Muscle layer of colon (tissue), 2 donors: Measurements from ENCODE around the gene STPG4.
"Not testable (repeated sequence)": the region's sequence is repeated elsewhere in the genome, so short reads cannot be mapped to it uniquely, and the experiment has no call there.

Source experiments
- H3K27ac ChIP-seq: one replicate; pipeline ENCODE4 v1.7.0; 2013; ENCODE audit warnings: low read depth, mild to moderate bottlenecking, low read length, moderate library complexity
- H3K27me3 ChIP-seq, 2 donors: one replicate each; pipeline ENCODE4 v1.7.0; 2013; ENCODE audit warnings: low read length in 2 of 2, mild to moderate bottlenecking in 2 of 2; ENCODE audit not compliant: insufficient read depth in 2 of 2, control insufficient read depth in 1 of 2
- H3K36me3 ChIP-seq: one replicate; pipeline ENCODE4 v1.7.0; 2013; ENCODE audit warnings: mild to moderate bottlenecking, low read length; ENCODE audit not compliant: insufficient read depth
- H3K4me1 ChIP-seq: one replicate; pipeline ENCODE4 v1.7.0; 2013; ENCODE audit warnings: mild to moderate bottlenecking, low read length; ENCODE audit not compliant: insufficient read depth
- H3K4me3 ChIP-seq, 2 donors: one replicate each; pipeline ENCODE4 v1.7.0; 2013; ENCODE audit warnings: low read length in 2 of 2, low read depth in 1 of 2, mild to moderate bottlenecking in 1 of 2, moderate library complexity in 1 of 2
- H3K9ac ChIP-seq: one replicate; pipeline ENCODE4 v1.7.0; 2013; ENCODE audit warnings: low read length
- H3K9me3 ChIP-seq: one replicate; pipeline ENCODE4 v1.7.0; 2013; ENCODE audit warnings: mild to moderate bottlenecking, low read length
- donor health status: abdominal sarcoma.
- donor health status: Adenocarcinoma of cecum.

STPG4 gene

GRCh38 chr2:47124740-47125139 is 30.4 kb downstream of the STPG4 start:
- H3K27me3 ChIP-seq, H3K36me3 ChIP-seq: not testable (repeated sequence)
- H3K4me1 ChIP-seq: peaks cover 12% of the 10 kb centered on the region

GRCh38 chr2:47120424-47120823 is 34.7 kb downstream of the STPG4 start:
- not testable (repeated sequence) for H3K27ac ChIP-seq, H3K9me3 ChIP-seq, H3K27me3 ChIP-seq, H3K9ac ChIP-seq, H3K4me1 ChIP-seq, H3K4me3 ChIP-seq, H3K36me3 ChIP-seq

More at GRCh38 chr2:47124740-47125139, 30.4 kb downstream of the STPG4 start:
- H3K9me3 ChIP-seq, H3K4me3 ChIP-seq, H3K9ac ChIP-seq, H3K27ac ChIP-seq: not testable (repeated sequence)

DNA sequence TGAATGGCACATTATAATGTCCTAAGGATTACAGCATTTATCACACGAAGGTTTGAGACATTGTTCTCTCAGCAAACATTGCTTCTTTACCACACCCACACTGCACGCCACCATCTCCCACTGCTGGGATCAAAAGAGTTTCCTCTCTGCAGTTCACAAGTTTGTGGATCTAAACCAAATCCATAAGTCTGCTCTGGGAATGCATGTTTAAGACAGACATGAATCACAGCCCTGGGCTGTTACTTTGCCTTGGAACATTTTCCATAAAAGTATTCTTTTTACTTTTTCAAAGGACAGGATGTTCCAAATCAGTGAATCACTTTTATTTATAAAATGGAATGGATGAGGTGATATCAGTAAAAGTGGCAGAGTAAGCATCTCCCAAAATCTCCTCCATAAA is 36.1 kb downstream of the STPG4 start:
- Histone ChIP-seq H3K4me3 (no peak overlapping the region), H3K9me3 (no peaks in the 10 kb centered on the region), H3K27me3 (no peaks in the 10 kb centered on the region), H3K9ac (no peak overlapping the region), H3K27ac (no peak overlapping the region), H3K36me3 (no peaks in the 10 kb centered on the region), H3K4me1 (no peaks in the 10 kb centered on the region)

GRCh38 chr2:47118581-47118980 is 36.5 kb downstream of the STPG4 start:
- H3K9me3 ChIP-seq: no peaks in the 10 kb centered on the region
- no peak overlapping the region for H3K9ac ChIP-seq
- no peaks in the 10 kb centered on the region for H3K4me1 ChIP-seq
- no peaks in the 10 kb centered on the region for H3K27me3 ChIP-seq
- no peak overlapping the region for H3K4me3 ChIP-seq
- no peaks in the 10 kb centered on the region for H3K36me3 ChIP-seq
- no peak overlapping the region for H3K27ac ChIP-seq

DNA sequence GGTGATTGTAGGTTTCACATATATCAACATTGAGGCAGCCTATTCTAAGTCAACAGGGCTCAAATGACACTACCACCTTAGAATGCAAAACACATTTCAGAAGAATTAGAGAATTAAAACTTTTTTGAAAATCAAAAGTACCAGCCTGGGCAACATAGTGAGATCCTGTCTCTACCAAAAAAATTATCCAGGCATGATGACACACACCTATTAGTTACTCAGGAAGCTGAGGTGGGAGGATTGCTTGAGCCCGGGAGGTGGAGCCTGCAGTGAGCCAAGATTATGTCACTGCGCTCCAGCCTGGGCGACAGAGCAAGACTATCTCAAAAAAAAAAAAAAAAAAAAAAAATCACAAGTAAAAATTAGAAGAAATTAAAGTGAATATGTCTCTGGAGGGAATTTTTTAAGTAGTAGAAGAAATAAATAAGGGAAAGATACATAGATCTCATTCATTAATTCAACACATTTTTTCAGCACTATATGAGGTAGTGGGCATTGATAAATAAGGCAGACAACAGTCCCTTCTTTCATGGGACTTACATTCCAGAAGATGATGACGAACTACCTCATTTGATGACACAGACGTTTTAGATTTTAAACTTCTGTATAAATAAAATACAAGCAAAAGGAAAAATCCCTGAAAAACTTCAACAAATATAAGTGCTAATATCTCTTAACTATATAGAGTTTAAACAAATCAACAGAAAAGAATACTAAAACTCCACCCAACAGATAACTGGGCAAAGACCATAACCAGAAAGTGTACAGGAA is 42.3 kb downstream of the STPG4 start:
- no peak overlapping the region for H3K27ac ChIP-seq
- H3K4me3 ChIP-seq: no peak overlapping the region
- H3K27me3 ChIP-seq: no peaks in the 10 kb centered on the region
- H3K9ac ChIP-seq: no peak overlapping the region
- no peaks in the 10 kb centered on the region for H3K4me1 ChIP-seq
- H3K36me3 ChIP-seq: no peaks in the 10 kb centered on the region
- H3K9me3 ChIP-seq: no peaks in the 10 kb centered on the region

DNA sequence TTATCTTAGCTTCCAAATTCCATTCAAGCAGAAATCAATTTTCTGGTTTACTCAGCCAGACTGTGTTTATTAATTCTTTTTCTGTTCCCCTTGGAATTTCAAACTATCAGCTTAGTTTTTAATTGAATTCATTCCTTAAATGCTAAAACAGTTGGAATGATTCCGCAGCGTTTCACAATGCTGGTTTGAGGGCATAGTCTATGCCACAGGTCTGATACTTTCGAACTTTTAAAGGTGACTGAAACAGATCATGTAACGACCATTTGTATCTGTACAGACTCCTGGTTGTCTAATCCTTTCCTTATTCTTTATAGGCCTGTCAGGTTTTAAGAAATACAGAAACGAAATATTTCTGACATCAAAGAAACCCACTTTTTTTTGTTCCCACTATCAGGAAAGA is 45.4 kb downstream of the STPG4 start:
- H3K27me3 ChIP-seq: no peaks in the 10 kb centered on the region
- no peak overlapping the region for H3K4me3 ChIP-seq
- no peaks in the 10 kb centered on the region for H3K9me3 ChIP-seq
- H3K36me3 ChIP-seq: no peaks in the 10 kb centered on the region
- H3K27ac ChIP-seq: no peak overlapping the region
- H3K9ac ChIP-seq: no peak overlapping the region
- H3K4me1 ChIP-seq: no peaks in the 10 kb centered on the region

DNA sequence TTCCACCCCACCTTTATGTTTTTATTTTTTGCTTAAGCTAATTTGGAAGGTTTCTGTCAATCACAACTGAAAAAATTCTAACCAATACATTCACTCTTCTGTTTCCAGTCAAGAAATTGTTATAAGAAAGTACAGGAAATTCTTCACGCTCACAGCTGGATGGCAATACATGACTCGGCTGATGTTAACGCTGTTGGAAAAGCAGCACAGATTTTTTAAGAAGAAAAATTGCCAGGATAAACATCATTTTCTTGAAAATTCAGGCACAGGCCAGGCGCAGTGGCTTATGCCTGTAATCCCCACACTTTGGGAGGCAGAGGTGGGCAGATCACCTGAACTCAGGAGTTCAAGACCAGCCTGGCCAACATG is 46.1 kb downstream of the STPG4 start:
- Histone ChIP-seq H3K27ac (no peak overlapping the region), H3K4me3 (no peak overlapping the region), H3K9me3 (no peaks in the 10 kb centered on the region), H3K9ac (no peak overlapping the region), H3K36me3 (no peaks in the 10 kb centered on the region), H3K27me3 (no peaks in the 10 kb centered on the region), H3K4me1 (no peaks in the 10 kb centered on the region)

GRCh38 chr2:47108267-47109006 is 46.7 kb downstream of the STPG4 start:
- not testable (repeated sequence) for H3K4me1 ChIP-seq, H3K9me3 ChIP-seq, H3K27me3 ChIP-seq, H3K9ac ChIP-seq, H3K27ac ChIP-seq, H3K36me3 ChIP-seq, H3K4me3 ChIP-seq

GRCh38 chr2:47107201-47107600 is 47.9 kb downstream of the STPG4 start:
- H3K9me3 ChIP-seq, H3K27ac ChIP-seq: not testable (repeated sequence)

DNA sequence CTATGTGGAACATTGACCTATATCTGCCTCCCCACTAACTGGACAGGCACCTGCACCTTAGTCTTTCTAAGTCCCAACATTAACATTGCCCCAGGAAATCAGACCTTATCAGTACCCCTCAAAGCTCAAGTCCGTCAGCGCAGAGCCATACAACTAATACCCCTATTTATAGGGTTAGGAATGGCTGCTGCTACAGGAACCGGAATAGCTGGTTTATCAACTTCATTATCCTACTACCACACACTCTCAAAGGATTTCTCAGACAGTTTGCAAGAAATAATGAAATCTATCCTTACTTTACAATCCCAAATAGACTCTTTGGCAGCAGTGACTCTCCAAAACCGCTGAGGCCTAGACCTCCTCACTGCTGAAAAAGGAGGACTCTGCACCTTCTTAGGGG is 48.9 kb downstream of the STPG4 start:
- H3K9ac ChIP-seq, H3K4me1 ChIP-seq, H3K9me3 ChIP-seq, H3K36me3 ChIP-seq, H3K27me3 ChIP-seq, H3K4me3 ChIP-seq, H3K27ac ChIP-seq: not testable (repeated sequence)

More at GRCh38 chr2:47107201-47107600, 47.9 kb downstream of the STPG4 start:
- not testable (repeated sequence) for H3K4me3 ChIP-seq, H3K9ac ChIP-seq, H3K4me1 ChIP-seq, H3K27me3 ChIP-seq, H3K36me3 ChIP-seq

DNA sequence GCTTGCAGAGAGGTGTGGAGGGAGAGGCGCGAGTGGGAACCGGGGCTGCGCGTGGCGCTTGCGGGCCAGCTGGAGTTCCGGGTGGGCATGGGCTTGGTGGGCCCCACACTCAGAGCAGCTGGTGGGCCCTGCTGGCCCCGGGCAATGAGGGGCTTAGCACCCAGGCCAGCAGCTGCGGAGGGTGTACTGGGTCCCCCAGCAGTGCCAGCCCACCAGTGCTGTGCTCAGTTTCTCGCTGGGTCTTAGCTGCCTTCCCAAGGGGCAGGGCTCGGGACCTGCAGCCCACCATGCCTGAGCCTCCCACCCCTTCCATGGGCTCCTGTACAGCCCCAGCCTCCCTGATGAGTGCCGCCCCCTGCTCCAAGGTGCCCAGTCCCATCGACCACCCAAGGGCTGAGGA is 55.4 kb downstream of the STPG4 start:
- H3K4me3 ChIP-seq, H3K9me3 ChIP-seq, H3K9ac ChIP-seq, H3K36me3 ChIP-seq, H3K27me3 ChIP-seq, H3K27ac ChIP-seq: not testable (repeated sequence)
- H3K4me1 ChIP-seq: peaks cover 11% of the 10 kb centered on the region

DNA sequence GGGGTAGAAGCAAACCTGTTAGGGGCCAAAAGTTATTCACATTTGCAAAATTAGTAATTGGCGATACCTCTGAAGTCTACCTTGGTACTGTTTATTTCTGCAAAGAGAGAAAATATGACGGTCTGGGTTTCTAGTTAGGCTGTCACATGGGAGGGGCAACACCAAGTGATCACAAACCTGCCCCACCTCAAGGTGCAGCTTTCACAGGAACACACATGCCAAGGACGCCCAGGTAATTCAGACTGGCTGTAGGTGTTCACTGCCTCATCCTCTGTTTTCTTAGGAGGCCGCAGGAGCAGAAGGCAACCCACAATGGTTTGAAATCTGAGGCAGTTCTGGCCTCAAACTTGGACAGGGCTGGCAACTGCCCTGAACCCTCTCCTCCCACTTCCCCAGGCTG is 56.2 kb downstream of the STPG4 start:
- Histone ChIP-seq H3K4me3 (no peak overlapping the region), H3K4me1 (peaks cover 11% of the 10 kb centered on the region), H3K27ac (no peak overlapping the region), H3K27me3 (no peaks in the 10 kb centered on the region), H3K36me3 (no peaks in the 10 kb centered on the region), H3K9ac (no peak overlapping the region), H3K9me3 (no peaks in the 10 kb centered on the region)
